Right atrium auricular region (tissue), 2 donors: ENCODE data around the gene CCR6. TPM values are rescaled to one million over a fixed set of nuclear protein-coding genes. Genes with fewer than 3 reads are reported as not detected.

Experiments
- DNase-seq: peaks from one replicate; pipeline ENCODE4 v3.0.0-alpha.2; 2019; ENCODE audit warnings: low spot score
- H3K27ac ChIP-seq, 2 donors: fragments of 200-600 bp; sonication (generic); 1 replicate in 1 of 2; 2 replicates in 1 of 2; pipeline ENCODE4 v1.5.1; 2016 to 2019
- H3K27me3 ChIP-seq, 2 donors: fragments of 200-600 bp; sonication (generic); one replicate each; pipeline versions ENCODE4 v1.5.1 to v1.6.0; 2017 to 2019
- H3K36me3 ChIP-seq: fragments of 200-600 bp; sonication (generic); one replicate; pipeline ENCODE4 v1.5.1; 2016
- H3K4me1 ChIP-seq, 2 donors: fragments of 200-600 bp; sonication (generic); one replicate each; pipeline versions ENCODE4 v1.5.1 to v1.6.0; 2017 to 2019
- H3K4me3 ChIP-seq, 2 donors: fragments of 200-600 bp; sonication (generic); 1 replicate in 1 of 2; 2 replicates in 1 of 2; pipeline ENCODE4 v1.5.1; 2017 to 2019; ENCODE audit warnings: mild to moderate bottlenecking in 1 of 2, moderate library complexity in 1 of 2
- H3K9me3 ChIP-seq, 2 donors: fragments of 200-600 bp; sonication (generic); one replicate each; pipeline ENCODE4 v1.5.1; 2019
- total RNA-seq, 2 donors: library from RNA; depleted of rRNA; stranded (reverse); fragments of >200 nt; gene quantifications; one replicate each; pipeline ENCODE4 v1.1.0, GENCODE V29; 2016
- TF ChIP-seq, protein P1 (sequence below), 2 donors: fragments of 200-600 bp; sonication (generic); IDR thresholded peaks; one replicate each; pipeline ENCODE4 v1.5.1; 2019; ENCODE audit warnings: antibody characterized with exemption in 2 of 2

CCR6 gene
- total RNA-seq, 2 donors from 2014 or later, result 0.37 TPM; not detected in 1

DNA sequence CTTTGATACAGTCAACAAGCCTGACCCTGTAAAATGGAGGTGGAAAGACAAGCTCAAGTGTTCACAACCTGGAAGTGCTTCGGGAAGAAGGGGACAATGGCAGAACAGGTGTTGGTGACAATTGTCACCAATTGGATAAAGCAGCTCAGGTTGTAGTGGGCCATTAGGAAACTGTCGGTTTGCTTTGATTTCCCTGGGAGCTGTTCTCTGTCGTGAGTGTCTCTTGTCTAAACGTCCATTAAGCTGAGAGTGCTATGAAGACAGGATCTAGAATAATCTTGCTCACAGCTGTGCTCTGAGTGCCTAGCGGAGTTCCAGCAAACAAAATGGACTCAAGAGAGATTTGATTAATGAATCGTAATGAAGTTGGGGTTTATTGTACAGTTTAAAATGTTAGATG lies 15.0 kb downstream of the CCR6 start:
- no peak for DNase-seq
- Histone ChIP-seq H3K9me3 (no peaks in the 10 kb centered on the region), H3K27ac (no peak overlapping the region), H3K4me1 (no peaks in the 10 kb centered on the region), H3K36me3 (no peaks in the 10 kb centered on the region), H3K27me3 (no peaks in the 10 kb centered on the region), H3K4me3 (no peak overlapping the region)
- TF ChIP-seq, protein P1, sequence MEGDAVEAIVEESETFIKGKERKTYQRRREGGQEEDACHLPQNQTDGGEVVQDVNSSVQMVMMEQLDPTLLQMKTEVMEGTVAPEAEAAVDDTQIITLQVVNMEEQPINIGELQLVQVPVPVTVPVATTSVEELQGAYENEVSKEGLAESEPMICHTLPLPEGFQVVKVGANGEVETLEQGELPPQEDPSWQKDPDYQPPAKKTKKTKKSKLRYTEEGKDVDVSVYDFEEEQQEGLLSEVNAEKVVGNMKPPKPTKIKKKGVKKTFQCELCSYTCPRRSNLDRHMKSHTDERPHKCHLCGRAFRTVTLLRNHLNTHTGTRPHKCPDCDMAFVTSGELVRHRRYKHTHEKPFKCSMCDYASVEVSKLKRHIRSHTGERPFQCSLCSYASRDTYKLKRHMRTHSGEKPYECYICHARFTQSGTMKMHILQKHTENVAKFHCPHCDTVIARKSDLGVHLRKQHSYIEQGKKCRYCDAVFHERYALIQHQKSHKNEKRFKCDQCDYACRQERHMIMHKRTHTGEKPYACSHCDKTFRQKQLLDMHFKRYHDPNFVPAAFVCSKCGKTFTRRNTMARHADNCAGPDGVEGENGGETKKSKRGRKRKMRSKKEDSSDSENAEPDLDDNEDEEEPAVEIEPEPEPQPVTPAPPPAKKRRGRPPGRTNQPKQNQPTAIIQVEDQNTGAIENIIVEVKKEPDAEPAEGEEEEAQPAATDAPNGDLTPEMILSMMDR (IDR thresholded peaks at IDR 0.05), result no peak

DNA sequence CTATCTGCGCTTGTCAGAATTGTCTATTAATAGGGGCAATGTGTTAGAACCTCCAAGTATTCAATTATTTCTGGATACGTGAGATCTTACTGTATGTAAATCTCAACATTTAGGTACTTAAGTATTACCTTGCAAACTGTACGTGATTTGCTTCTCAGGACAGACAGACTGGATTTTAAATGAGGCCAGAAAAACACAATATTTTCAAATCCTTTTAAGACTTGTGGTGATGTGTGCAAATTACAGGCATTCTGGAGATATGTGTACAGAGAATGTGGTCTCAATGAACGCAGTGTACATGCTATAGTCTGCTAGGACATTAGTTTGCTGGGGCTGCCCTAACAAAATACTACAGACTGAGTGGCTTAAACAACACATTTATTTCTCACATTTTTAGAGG lies 16.9 kb downstream of the CCR6 start:
- TF ChIP-seq, protein P1 (IDR thresholded peaks at IDR 0.05), result no peak
- H3K9me3 ChIP-seq, result no peaks in the 10 kb centered on the region
- H3K36me3 ChIP-seq, result no peaks in the 10 kb centered on the region
- no peaks in the 10 kb centered on the region for H3K4me1 ChIP-seq
- no peaks in the 10 kb centered on the region for H3K27me3 ChIP-seq
- no peak for DNase-seq
- no peak overlapping the region for H3K27ac ChIP-seq
- H3K4me3 ChIP-seq, result no peak overlapping the region

- Histone ChIP-seq H3K4me1 (no peaks in the 10 kb centered on the region), H3K4me3 (no peak overlapping the region), H3K27me3 (no peaks in the 10 kb centered on the region), H3K36me3 (no peaks in the 10 kb centered on the region), H3K9me3 (no peaks in the 10 kb centered on the region), H3K27ac (no peak overlapping the region)
- no peak for DNase-seq
- TF ChIP-seq, protein P1 (IDR thresholded peaks at IDR 0.05), result no peak
These were observed 17.9 kb downstream of the CCR6 start for GRCh38 chr6:167140589-167141474.

DNA sequence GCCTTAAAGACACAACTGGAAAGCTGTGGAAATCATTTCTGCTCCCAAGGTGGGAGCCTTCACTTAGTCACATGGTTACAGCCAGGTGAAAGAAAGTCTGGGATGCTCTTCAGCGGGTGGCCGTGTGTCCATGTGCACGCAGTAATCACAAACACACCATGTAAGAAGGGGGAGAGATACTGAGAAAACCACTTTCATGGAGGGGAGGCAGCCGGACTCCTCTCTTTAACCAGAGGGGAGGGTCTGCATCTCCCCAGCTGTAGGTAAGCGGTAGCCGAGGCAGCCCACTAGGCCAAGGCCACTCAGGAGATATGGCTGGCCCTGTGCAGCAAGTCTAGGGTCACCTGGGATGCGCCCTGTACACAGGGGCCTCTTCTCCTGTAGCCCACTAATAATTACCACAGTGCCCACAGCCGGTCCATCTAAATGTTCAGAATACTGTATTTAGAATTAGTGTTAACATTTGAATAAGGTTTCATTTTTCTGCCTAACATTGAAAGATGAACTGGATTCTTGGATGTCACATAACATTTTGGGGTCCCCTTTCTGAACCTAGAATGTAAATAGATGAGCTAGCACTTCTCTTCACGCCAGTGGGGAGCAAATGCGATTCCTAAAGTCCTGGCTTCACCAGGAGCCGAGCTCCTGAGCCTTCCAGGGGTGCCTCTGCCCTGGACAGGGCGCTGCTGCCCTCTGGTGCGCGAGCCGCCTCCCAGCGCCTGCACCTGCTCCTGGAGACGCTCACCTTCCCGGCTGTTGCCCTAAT lies 19.0 kb downstream of the CCR6 start:
- H3K4me1 ChIP-seq, result no peaks in the 10 kb centered on the region
- H3K36me3 ChIP-seq, result no peaks in the 10 kb centered on the region
- DNase-seq, result no peak
- no peaks in the 10 kb centered on the region for H3K27me3 ChIP-seq
- no peak overlapping the region for H3K4me3 ChIP-seq
- TF ChIP-seq, protein P1 (IDR thresholded peaks at IDR 0.05), result peak; percentile 18 to 81
- no peaks in the 10 kb centered on the region for H3K9me3 ChIP-seq
- no peak overlapping the region for H3K27ac ChIP-seq

DNA sequence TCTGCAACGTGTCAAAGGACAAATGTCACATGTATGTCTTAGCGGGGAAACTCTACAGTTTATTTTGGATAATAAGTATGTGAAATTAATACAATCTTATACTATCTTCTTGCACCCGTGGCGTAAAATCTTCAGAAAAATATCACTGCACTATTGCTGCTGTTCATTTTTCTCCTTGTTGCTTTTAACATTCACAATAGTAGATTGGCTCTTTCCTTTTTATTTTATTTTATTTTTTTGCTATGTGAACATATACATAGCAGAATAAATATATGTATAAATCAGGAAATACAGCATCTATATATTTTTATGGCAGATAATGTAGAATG lies 19.5 kb downstream of the CCR6 start:
- H3K4me1 ChIP-seq, result no peaks in the 10 kb centered on the region
- H3K9me3 ChIP-seq, result no peaks in the 10 kb centered on the region
- H3K27me3 ChIP-seq, result no peaks in the 10 kb centered on the region
- no peak overlapping the region for H3K27ac ChIP-seq
- TF ChIP-seq, protein P1 (IDR thresholded peaks at IDR 0.05), result peak in 1 of 2 donors; percentile 0
- H3K4me3 ChIP-seq, result no peak overlapping the region
- no peaks in the 10 kb centered on the region for H3K36me3 ChIP-seq
- DNase-seq, result no peak
